Liver (tissue), 9 donors: ENCODE results near the gene UCN2. TPM values are rescaled to one million over a fixed set of nuclear protein-coding genes. Genes with fewer than 3 reads are reported as not detected.

Experiments used
- DNase-seq: peaks from one replicate; pipeline ENCODE4 v3.0.0-alpha.2; 2017; ENCODE audit warnings: low spot score
- H3K27ac ChIP-seq, 2 donors: one replicate each; pipeline ENCODE4 v1.7.0; 2013; ENCODE audit warnings: inconsistent platforms in 2 of 2, low read length in 2 of 2, control low read depth in 1 of 2, low read depth in 1 of 2, mild to moderate bottlenecking in 1 of 2
- H3K27me3 ChIP-seq, 4 donors: one replicate each; pipeline versions ENCODE4 v1.6.1 to v1.7.0; 2013; ENCODE audit warnings: low read length in 3 of 4, inconsistent platforms in 1 of 4, mild to moderate bottlenecking in 1 of 4, moderate library complexity in 1 of 4; ENCODE audit not compliant: control insufficient read depth in 4 of 4, insufficient read depth in 4 of 4
- H3K36me3 ChIP-seq, 4 donors: one replicate each; pipeline versions ENCODE4 v1.6.1 to v1.7.0; 2013; ENCODE audit warnings: low read length in 3 of 4, mild to moderate bottlenecking in 3 of 4, low read depth in 1 of 4, moderate library complexity in 1 of 4; ENCODE audit not compliant: control insufficient read depth in 4 of 4, insufficient read depth in 3 of 4
- H3K4me1 ChIP-seq, 4 donors: one replicate each; pipeline versions ENCODE4 v1.6.1 to v1.7.0; 2013; ENCODE audit warnings: low read length in 3 of 4, mild to moderate bottlenecking in 3 of 4, moderate library complexity in 1 of 4; ENCODE audit not compliant: control insufficient read depth in 4 of 4, insufficient read depth in 4 of 4
- H3K4me3 ChIP-seq, 3 donors: one replicate each; pipeline versions ENCODE4 v1.6.1 to v1.7.0; 2013; ENCODE audit warnings: low read length in 3 of 3, control low read depth in 1 of 3, low read depth in 1 of 3, mild to moderate bottlenecking in 1 of 3
- H3K9ac ChIP-seq, 2 donors: one replicate each; pipeline ENCODE4 v1.7.0; 2013; ENCODE audit warnings: low read length in 2 of 2, mild to moderate bottlenecking in 2 of 2, moderate library complexity in 2 of 2, control low read depth in 1 of 2, low read depth in 1 of 2
- H3K9me3 ChIP-seq, 4 donors: one replicate each; pipeline versions ENCODE4 v1.6.1 to v1.7.0; 2013; ENCODE audit warnings: low read length in 3 of 4; ENCODE audit not compliant: control insufficient read depth in 4 of 4
- ATF3 ChIP-seq: IDR thresholded peaks from 2 replicates; pipeline ENCODE4 v1.6.1; 2016; ENCODE audit warnings: antibody characterized with exemption
- CTCF ChIP-seq: fragments of 150-350 bp; IDR thresholded peaks from 2 replicates; pipeline ENCODE4 v1.5.1; 2017; ENCODE audit warnings: improper control_type of control experiment, low read depth, low read length; ENCODE audit not compliant: missing input control
- EGR1 ChIP-seq, 2 donors: IDR thresholded peaks; 2 replicates each; pipeline ENCODE4 v1.6.1; 2016 to 2018; ENCODE audit warnings: antibody characterized with exemption in 2 of 2, low read depth in 2 of 2
- FOXA1 ChIP-seq: IDR thresholded peaks from 2 replicates; pipeline ENCODE4 v1.6.1; 2016; ENCODE audit warnings: antibody characterized with exemption
- FOXA2 ChIP-seq: IDR thresholded peaks from 2 replicates; pipeline ENCODE4 v1.6.1; 2016; ENCODE audit warnings: antibody characterized with exemption
- GABPA ChIP-seq, 2 donors: IDR thresholded peaks in 1 of 2; conservative IDR thresholded peaks in 1 of 2; 2 replicates each; pipeline ENCODE4 v1.6.1; 2016; ENCODE audit warnings: antibody characterized with exemption in 2 of 2, mild to moderate bottlenecking in 1 of 2, moderate library complexity in 1 of 2
- HNF4A ChIP-seq, 2 donors: conservative IDR thresholded peaks; 2 replicates each; pipeline ENCODE4 v1.6.1; 2016; ENCODE audit warnings: antibody characterized with exemption in 2 of 2, mild to moderate bottlenecking in 2 of 2
- HNF4G ChIP-seq: IDR thresholded peaks from 2 replicates; pipeline ENCODE4 v1.6.1; 2016; ENCODE audit warnings: antibody characterized with exemption
- JUND ChIP-seq, 2 donors: IDR thresholded peaks; 2 replicates each; pipeline ENCODE4 v1.6.1; 2016; ENCODE audit warnings: antibody characterized with exemption in 2 of 2
- NR2F2 ChIP-seq: IDR thresholded peaks from 2 replicates; pipeline ENCODE4 v1.6.1; 2016; ENCODE audit warnings: antibody characterized with exemption
- RAD21 ChIP-seq, 2 donors: IDR thresholded peaks; 2 replicates each; pipeline ENCODE4 v1.6.1; 2016; ENCODE audit warnings: antibody characterized with exemption in 2 of 2, mild to moderate bottlenecking in 2 of 2
- REST ChIP-seq: IDR thresholded peaks from 2 replicates; pipeline ENCODE4 v1.6.1; 2016; ENCODE audit warnings: antibody characterized with exemption, mild to moderate bottlenecking
- RXRA ChIP-seq, 2 donors: IDR thresholded peaks; 2 replicates each; pipeline ENCODE4 v1.6.1; 2017 to 2018; ENCODE audit warnings: antibody characterized with exemption in 2 of 2, mild to moderate bottlenecking in 1 of 2
- SP1 ChIP-seq: IDR thresholded peaks from 2 replicates; pipeline ENCODE4 v1.6.1; 2018; ENCODE audit warnings: antibody characterized with exemption, mild to moderate bottlenecking
- TAF1 ChIP-seq: conservative IDR thresholded peaks from 2 replicates; pipeline ENCODE4 v1.6.1; 2016; ENCODE audit warnings: antibody characterized with exemption, mild to moderate bottlenecking
- YY1 ChIP-seq: IDR thresholded peaks from 2 replicates; pipeline ENCODE4 v1.6.1; 2016; ENCODE audit warnings: antibody characterized with exemption, mild to moderate bottlenecking
- ZBTB33 ChIP-seq: IDR thresholded peaks from 2 replicates; pipeline ENCODE4 v1.6.1; 2016; ENCODE audit warnings: antibody characterized with exemption
- WGBS: extraction: QIAGEN DNeasy Blood & Tissue Kit; methylation state at CpG from one replicate; pipeline ENCODE4 v1.1.7; 2013; 5-methylcytosine and 5-hydroxymethylcytosine counted together
- polyA plus RNA-seq, 2 donors: library from polyadenylated mRNA; stranded (reverse) in 1 of 2; unstranded in 1 of 2; fragments of 200-250 nt in 1 of 2; fragments of >200 nt in 1 of 2; fragmentation: Nextera tagmentation in 1 of 2; extraction: Ambion mirVana in 1 of 2; gene quantifications; one replicate each; pipeline versions ENCODE4 v1.2.1 to v1.2.3, GENCODE V29; 2013 to 2015
- total RNA-seq, 2 donors: library from RNA; depleted of rRNA; stranded (reverse); fragments of >200 nt; gene quantifications; one replicate each; pipeline ENCODE4 v1.2.3, GENCODE V29; 2014
- donor health status: healthy.
- donor health status: healthy.
- donor health status: healthy.
- donor health status: healthy.
- donor health status: healthy.

UCN2 gene
- total and polyA plus RNA-seq, 4 donors = 0.08 TPM; not detected in 3

- TF ChIP-seq NR2F2 (no peak), JUND (IDR thresholded peaks at IDR 0.05) (no peak), HNF4G (no peak), REST (no peak), HNF4A (conservative IDR thresholded peaks at IDR 0.05) (no peak), ZBTB33 (no peak)
- H3K27me3 ChIP-seq = no peaks in the 10 kb centered on the region
- H3K36me3 ChIP-seq = no peaks in the 10 kb centered on the region
- peaks cover 0 to 4% (median 3%) of the 10 kb centered on the region in 4 donors for H3K4me1 ChIP-seq
- WGBS = 94% methylated on average over 11 of the region's 11 CpGs
- H3K4me3 ChIP-seq = no peak overlapping the region
- no peak overlapping the region for H3K27ac ChIP-seq
- no peak overlapping the region for H3K9ac ChIP-seq
- DNase-seq = no peak
- no peaks in the 10 kb centered on the region for H3K9me3 ChIP-seq
Observed at GRCh38 chr3:48567500-48567899, 3.9 kb upstream of the UCN2 start.

GRCh38 chr3:48567090-48567489 is 3.5 kb upstream of the UCN2 start:
- no peak overlapping the region for H3K27ac ChIP-seq
- H3K27me3 ChIP-seq = no peaks in the 10 kb centered on the region
- no peak overlapping the region for H3K4me3 ChIP-seq
- H3K9ac ChIP-seq = no peak overlapping the region
- no peak for TF ChIP-seq YY1
- no peak for TF ChIP-seq SP1
- no peak for TF ChIP-seq REST
- TF ChIP-seq HNF4G = no peak
- TF ChIP-seq JUND (IDR thresholded peaks at IDR 0.05) = no peak
- TF ChIP-seq GABPA (IDR thresholded peaks at IDR 0.05 in 1 of 2, conservative IDR thresholded peaks at IDR 0.05 in 1 of 2) = no peak
- TF ChIP-seq CTCF = no peak
- TF ChIP-seq TAF1 = no peak
- no peak for TF ChIP-seq FOXA2
- TF ChIP-seq ZBTB33 = no peak
- TF ChIP-seq ATF3 = no peak
- no peak for TF ChIP-seq EGR1 (IDR thresholded peaks at IDR 0.05; ENCODE audit: low read depth in 2 of 2)
- no peak for TF ChIP-seq NR2F2
- TF ChIP-seq RXRA (IDR thresholded peaks at IDR 0.05) = no peak
- TF ChIP-seq HNF4A (conservative IDR thresholded peaks at IDR 0.05) = no peak
- TF ChIP-seq FOXA1 = no peak
- no peak for TF ChIP-seq RAD21 (IDR thresholded peaks at IDR 0.05)
- H3K4me1 ChIP-seq = peaks cover 0 to 8% (median 6%) of the 10 kb centered on the region in 4 donors
- H3K9me3 ChIP-seq = no peaks in the 10 kb centered on the region
- no peaks in the 10 kb centered on the region for H3K36me3 ChIP-seq
- no peak for DNase-seq
- 92% methylated on average over 5 of the region's 5 CpGs for WGBS
